ENCODE measurements around the gene MMP20. TPM values are rescaled to one million over a fixed set of nuclear protein-coding genes. Genes with fewer than 3 reads are reported as not detected.

Gene MMP20
- total RNA-seq, 1 donor from 2014 or later = not detected

DNA sequence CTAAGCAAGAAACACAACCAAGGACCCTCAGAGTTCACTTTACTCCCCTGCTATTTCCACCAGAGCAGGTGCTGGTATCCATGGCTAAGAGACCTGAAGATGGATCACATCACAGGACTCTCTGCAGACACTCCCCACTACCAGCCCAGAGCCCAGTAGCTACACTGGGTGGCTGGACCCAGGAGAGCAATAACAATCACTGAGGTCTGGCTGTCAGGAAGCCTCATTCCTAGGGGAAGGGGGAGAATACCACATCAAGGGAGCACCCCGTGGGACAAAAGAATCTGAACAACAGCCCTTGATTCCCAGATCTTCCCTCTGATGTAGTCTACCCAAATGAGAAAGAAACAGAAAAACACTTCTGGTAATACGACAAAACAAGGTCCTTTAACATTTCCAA lies 85.6 kb downstream of the MMP20 start:
- H3K27me3 Mint-ChIP-seq (ENCODE audit: unreplicated experiment) = no peaks in the 10 kb centered on the region
- peaks cover 4% of the 10 kb centered on the region for H3K4me1 Mint-ChIP-seq (ENCODE audit: unreplicated experiment)
- H3K4me3 Mint-ChIP-seq (ENCODE audit: unreplicated experiment) = no peak overlapping the region
- H3K36me3 Mint-ChIP-seq (ENCODE audit: low read depth, unreplicated experiment) = no peaks in the 10 kb centered on the region
- H3K27ac Mint-ChIP-seq (ENCODE audit: unreplicated experiment) = no peak overlapping the region
- no peaks in the 10 kb centered on the region for H3K9me3 Mint-ChIP-seq (ENCODE audit: unreplicated experiment)
- DNase-seq (ENCODE audit: low spot score) = no peak
- TF ChIP-seq, protein P1, sequence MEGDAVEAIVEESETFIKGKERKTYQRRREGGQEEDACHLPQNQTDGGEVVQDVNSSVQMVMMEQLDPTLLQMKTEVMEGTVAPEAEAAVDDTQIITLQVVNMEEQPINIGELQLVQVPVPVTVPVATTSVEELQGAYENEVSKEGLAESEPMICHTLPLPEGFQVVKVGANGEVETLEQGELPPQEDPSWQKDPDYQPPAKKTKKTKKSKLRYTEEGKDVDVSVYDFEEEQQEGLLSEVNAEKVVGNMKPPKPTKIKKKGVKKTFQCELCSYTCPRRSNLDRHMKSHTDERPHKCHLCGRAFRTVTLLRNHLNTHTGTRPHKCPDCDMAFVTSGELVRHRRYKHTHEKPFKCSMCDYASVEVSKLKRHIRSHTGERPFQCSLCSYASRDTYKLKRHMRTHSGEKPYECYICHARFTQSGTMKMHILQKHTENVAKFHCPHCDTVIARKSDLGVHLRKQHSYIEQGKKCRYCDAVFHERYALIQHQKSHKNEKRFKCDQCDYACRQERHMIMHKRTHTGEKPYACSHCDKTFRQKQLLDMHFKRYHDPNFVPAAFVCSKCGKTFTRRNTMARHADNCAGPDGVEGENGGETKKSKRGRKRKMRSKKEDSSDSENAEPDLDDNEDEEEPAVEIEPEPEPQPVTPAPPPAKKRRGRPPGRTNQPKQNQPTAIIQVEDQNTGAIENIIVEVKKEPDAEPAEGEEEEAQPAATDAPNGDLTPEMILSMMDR (IDR thresholded peaks at IDR 0.05; ENCODE audit: unreplicated experiment) = no peak

GRCh38 chr11:102538932-102539331 lies 86.2 kb downstream of the MMP20 start:
- Mint-ChIP-seq H3K4me1 (ENCODE audit: unreplicated experiment) (peaks cover 4% of the 10 kb centered on the region), H3K36me3 (ENCODE audit: low read depth, unreplicated experiment) (no peaks in the 10 kb centered on the region), H3K27me3 (ENCODE audit: unreplicated experiment) (no peaks in the 10 kb centered on the region), H3K9me3 (ENCODE audit: unreplicated experiment) (no peaks in the 10 kb centered on the region), H3K27ac (ENCODE audit: unreplicated experiment) (no peak overlapping the region), H3K4me3 (ENCODE audit: unreplicated experiment) (no peak overlapping the region)
- no peak for DNase-seq (ENCODE audit: low spot score)
- TF ChIP-seq, protein P1 (IDR thresholded peaks at IDR 0.05; ENCODE audit: unreplicated experiment) = no peak

- TF ChIP-seq, protein P1 (IDR thresholded peaks at IDR 0.05; ENCODE audit: unreplicated experiment) = no peak
- Mint-ChIP-seq H3K9me3 (ENCODE audit: unreplicated experiment) (no peaks in the 10 kb centered on the region), H3K36me3 (ENCODE audit: low read depth, unreplicated experiment) (no peaks in the 10 kb centered on the region)
Measured at GRCh38 chr11:102534261-102534872, 90.8 kb downstream of the MMP20 start.

GRCh38 chr11:102530558-102530957 lies 94.6 kb downstream of the MMP20 start, which contains the start of gene MMP7:
Gene MMP7 (minus strand): TSS chr11:102530747. CDS start chr11:102530700, 47 bp downstream.
- H3K36me3 Mint-ChIP-seq (ENCODE audit: low read depth, unreplicated experiment) = no peaks in the 10 kb centered on the region
- TF ChIP-seq, protein P1 (IDR thresholded peaks at IDR 0.05; ENCODE audit: unreplicated experiment) = no peak
- no peaks in the 10 kb centered on the region for H3K9me3 Mint-ChIP-seq (ENCODE audit: unreplicated experiment)
- no peaks in the 10 kb centered on the region for H3K4me1 Mint-ChIP-seq (ENCODE audit: unreplicated experiment)
- no peak for DNase-seq (ENCODE audit: low spot score)
- no peak within 1 kb of the TSS for H3K27ac Mint-ChIP-seq (ENCODE audit: unreplicated experiment)
- H3K4me3 Mint-ChIP-seq (ENCODE audit: unreplicated experiment) = no peak within 1 kb of the TSS
- H3K27me3 Mint-ChIP-seq (ENCODE audit: unreplicated experiment) = no peaks in the 10 kb centered on the region

More at GRCh38 chr11:102534261-102534872, 90.8 kb downstream of the MMP20 start:
- peaks cover 4% of the 10 kb centered on the region for H3K4me1 Mint-ChIP-seq (ENCODE audit: unreplicated experiment)
- H3K27me3 Mint-ChIP-seq (ENCODE audit: unreplicated experiment) = no peaks in the 10 kb centered on the region
- H3K4me3 Mint-ChIP-seq (ENCODE audit: unreplicated experiment) = no peak overlapping the region
- H3K27ac Mint-ChIP-seq (ENCODE audit: unreplicated experiment) = no peak overlapping the region
- no peak for DNase-seq (ENCODE audit: low spot score)

GRCh38 chr11:102528618-102529017 lies 96.5 kb downstream of the MMP20 start:
- H3K4me1 Mint-ChIP-seq (ENCODE audit: unreplicated experiment) = peaks cover 2% of the 10 kb centered on the region
- H3K27ac Mint-ChIP-seq (ENCODE audit: unreplicated experiment) = no peak overlapping the region
- H3K4me3 Mint-ChIP-seq (ENCODE audit: unreplicated experiment) = no peak overlapping the region
- no peaks in the 10 kb centered on the region for H3K27me3 Mint-ChIP-seq (ENCODE audit: unreplicated experiment)
- TF ChIP-seq, protein P1 (IDR thresholded peaks at IDR 0.05; ENCODE audit: unreplicated experiment) = no peak
- H3K36me3 Mint-ChIP-seq (ENCODE audit: low read depth, unreplicated experiment) = no peaks in the 10 kb centered on the region
- H3K9me3 Mint-ChIP-seq (ENCODE audit: unreplicated experiment) = no peaks in the 10 kb centered on the region
- DNase-seq (ENCODE audit: low spot score) = no peak

All from endothelial cell (in vitro differentiated cells).